HG03571 (cell line): ENCODE data around the gene FRMD7.

Source experiments
- ATAC-seq: cut with Tn5 transposase; IDR thresholded peaks from one replicate; pipeline ENCODE4 v1.9.1; 2021; ENCODE audit not compliant: unreplicated experiment

FRMD7 gene

GRCh38 chrX:132037479-132037993, 90.3 kb downstream of the FRMD7 start:
- ATAC-seq: no peak

- ATAC-seq: no peak
Observed at GRCh38 chrX:132034648-132035047, 93.2 kb downstream of the FRMD7 start.

GRCh38 chrX:132033166-132033565, 94.7 kb downstream of the FRMD7 start:
- no peak for ATAC-seq

- ATAC-seq: no peak
Observed at GRCh38 chrX:132031867-132032266, 96.0 kb downstream of the FRMD7 start.

- ATAC-seq: no peak
Observed at GRCh38 chrX:132030264-132030663, 97.6 kb downstream of the FRMD7 start.
